WTC11 (cell line): ENCODE measurements around the gene CHORDC1. TPM values are rescaled to one million over a fixed set of nuclear protein-coding genes. Genes with fewer than 3 reads are reported as not detected.

ENCODE experiments used
- ATAC-seq: fragments of 200-7000 bp; cut with Tn5 transposase; 2 replicates; pipeline ENCODE4 v1.10.0; 2021; ENCODE audit warnings: mild to moderate bottlenecking, moderate library complexity
- CTCF ChIA-PET: fragments of 300-600 bp; sonication (Branson Sonifier 250); formaldehyde crosslinking; loops from one replicate; lab custom pipeline; 2021; ENCODE audit warnings: antibody characterized with exemption; lab: Charles Lee
- POLR2A ChIA-PET: fragments of 350-600 bp; sonication (Branson Sonifier 250); formaldehyde crosslinking; loops from one replicate; lab custom pipeline; 2021; ENCODE audit warnings: antibody characterized with exemption; lab: Charles Lee
- DNase-seq: peaks from one replicate; pipeline ENCODE4 v3.0.0; 2021; ENCODE audit warnings: low spot score
- H3K27ac Mint-ChIP-seq: 2 replicates; pipeline ENCODE4 v1.8.0; 2021; ENCODE audit warnings: mixed read lengths
- H3K27me3 Mint-ChIP-seq: 2 replicates; pipeline ENCODE4 v1.8.0; 2021; ENCODE audit warnings: low read depth, mild to moderate bottlenecking, moderate library complexity, mixed read lengths
- H3K36me3 Mint-ChIP-seq: 2 replicates; pipeline ENCODE4 v1.8.0; 2021; ENCODE audit warnings: mixed read lengths
- H3K4me1 Mint-ChIP-seq: 2 replicates; pipeline ENCODE4 v1.8.0; 2022; ENCODE audit warnings: mixed read lengths
- H3K4me3 Mint-ChIP-seq: 2 replicates; pipeline ENCODE4 v1.8.0; 2021; ENCODE audit warnings: mild to moderate bottlenecking, moderate library complexity, mixed read lengths
- H3K9me3 Mint-ChIP-seq: 2 replicates; pipeline ENCODE4 v1.8.0; 2021; ENCODE audit warnings: mixed read lengths
- ATF6 ChIP-seq: sonication (generic); formaldehyde crosslinking; IDR thresholded peaks from 2 replicates; pipeline ENCODE4 v1.8.1; 2023; ENCODE audit warnings: mild to moderate bottlenecking, missing genetic modification reagents
- CTCF ChIP-seq: fragments of 200-600 bp; IDR thresholded peaks from 2 replicates; pipeline ENCODE4 v1.8.0; 2022; ENCODE audit warnings: antibody characterized with exemption
- FOXJ3 ChIP-seq: sonication (generic); formaldehyde crosslinking; IDR thresholded peaks from 2 replicates; pipeline ENCODE4 v1.9.0; 2021; ENCODE audit warnings: missing genetic modification reagents, mild to moderate bottlenecking, borderline replicate concordance
- IRF2 ChIP-seq: sonication (generic); formaldehyde crosslinking; IDR thresholded peaks from 2 replicates; pipeline ENCODE4 v1.8.0; 2022; ENCODE audit warnings: low read depth, missing genetic modification reagents, borderline replicate concordance
- JUN ChIP-seq: sonication (generic); formaldehyde crosslinking; IDR thresholded peaks from 2 replicates; pipeline ENCODE4 v1.8.0; 2023; ENCODE audit warnings: mild to moderate bottlenecking, missing genetic modification reagents
- MLX ChIP-seq: sonication (generic); formaldehyde crosslinking; IDR thresholded peaks from 2 replicates; pipeline ENCODE4 v1.8.1; 2023; ENCODE audit warnings: mild to moderate bottlenecking, missing genetic modification reagents, moderate library complexity
- MYBL2 ChIP-seq: sonication (generic); formaldehyde crosslinking; IDR thresholded peaks from 2 replicates; pipeline ENCODE4 v1.8.1; 2023; ENCODE audit warnings: mild to moderate bottlenecking, moderate library complexity, missing genetic modification reagents
- NR1H2 ChIP-seq: sonication (generic); formaldehyde crosslinking; IDR thresholded peaks from 2 replicates; pipeline ENCODE4 v1.9.0; 2021; ENCODE audit warnings: mild to moderate bottlenecking, moderate library complexity, missing genetic modification reagents
- RELA ChIP-seq: sonication (generic); formaldehyde crosslinking; IDR thresholded peaks from 2 replicates; pipeline ENCODE4 v1.8.1; 2022; ENCODE audit warnings: missing genetic modification reagents, mild to moderate bottlenecking, borderline replicate concordance
- TEAD1 ChIP-seq: sonication (generic); formaldehyde crosslinking; IDR thresholded peaks from 2 replicates; pipeline ENCODE4 v1.8.0; 2022; ENCODE audit warnings: mild to moderate bottlenecking, missing genetic modification reagents
- USF1 ChIP-seq: sonication (generic); formaldehyde crosslinking; IDR thresholded peaks from 2 replicates; pipeline ENCODE4 v1.8.0; 2022; ENCODE audit warnings: mild to moderate bottlenecking, missing genetic modification reagents
- ZBTB43 ChIP-seq: sonication (generic); formaldehyde crosslinking; IDR thresholded peaks from 2 replicates; pipeline ENCODE4 v1.8.1; 2023; ENCODE audit warnings: mild to moderate bottlenecking, missing genetic modification reagents
- ZMAT4 ChIP-seq: fragments of 250-450 bp; sonication (Bioruptor Pico); IDR thresholded peaks from 2 replicates; pipeline ENCODE4 v1.9.0; 2021; ENCODE audit warnings: mild to moderate bottlenecking
- ZNF396 ChIP-seq: fragments of 250-450 bp; sonication (Bioruptor Pico); IDR thresholded peaks from 2 replicates; pipeline ENCODE4 v1.8.0; 2021; ENCODE audit warnings: mild to moderate bottlenecking, moderate library complexity, borderline replicate concordance
- ZNF532 ChIP-seq: fragments of 250-450 bp; sonication (Bioruptor Pico); IDR thresholded peaks from 2 replicates; pipeline ENCODE4 v1.9.0; 2021; ENCODE audit warnings: mild to moderate bottlenecking, borderline replicate concordance
- total RNA-seq: library from RNA; stranded (reverse); gene quantifications from 3 replicates; pipeline ENCODE4 v1.2.3, GENCODE V29; 2021

The CHORDC1 gene
- total RNA-seq, 1 experiment from 2014 or later, result 71.8 TPM

GRCh38 chr11:90229791-90230190 lies 6.9 kb upstream of the CHORDC1 start (continued):
- TF ChIP-seq JUN (CRISPR knock-in tag) (no peak), RELA (CRISPR knock-in tag) (no peak), USF1 (no peak), ATF6 (CRISPR knock-in tag) (no peak)

- Mint-ChIP-seq H3K36me3 (peaks cover 16% of the 10 kb centered on the region), H3K27me3 (no peaks in the 10 kb centered on the region), H3K4me1 (peaks cover 37% of the 10 kb centered on the region), H3K4me3 (no peak overlapping the region), H3K27ac (no peak overlapping the region), H3K9me3 (peaks cover 25% of the 10 kb centered on the region)
- CTCF ChIA-PET, result no interaction called here
- TF ChIP-seq ZMAT4 (CRISPR knock-in tag) (no peak), ATF6 (CRISPR knock-in tag) (no peak), NR1H2 (CRISPR knock-in tag) (no peak), ZNF396 (CRISPR knock-in tag) (no peak), FOXJ3 (CRISPR knock-in tag) (no peak), JUN (CRISPR knock-in tag) (no peak)
- ATAC-seq, result peak; percentile 72
- no peak for DNase-seq
- POLR2A ChIA-PET, result no interaction called here
These were observed 5.2 kb upstream of the CHORDC1 start for GRCh38 chr11:90228056-90228455.

- CTCF ChIA-PET, result no interaction called here
- H3K4me3 Mint-ChIP-seq, result peak overlapping the region; percentile 93
- peak overlapping the region; percentile 89 for H3K27ac Mint-ChIP-seq
- DNase-seq (no peak), ATAC-seq (peak; percentile 55)
- peaks cover 20% of the 10 kb centered on the region for H3K36me3 Mint-ChIP-seq
- no peaks in the 10 kb centered on the region for H3K27me3 Mint-ChIP-seq
- TF ChIP-seq TEAD1 (CRISPR knock-in tag) (0 out of 2 replicates have a peak, but pooled peaks have one; percentile 15), MYBL2 (CRISPR knock-in tag) (peak; percentile 60; the same call in 1 of the 2 replicates), ZBTB43 (CRISPR knock-in tag) (no peak)
- POLR2A ChIA-PET, result interaction anchor here (0.5 to 1.2 kb wide), 2 partner anchors 17 to 841 kb away, joined by 3 read pairs; no protein-coding TSS in a partner anchor
- H3K4me1 Mint-ChIP-seq, result peaks cover 57% of the 10 kb centered on the region
- H3K9me3 Mint-ChIP-seq, result peaks cover 15% of the 10 kb centered on the region
These were observed 368 bp upstream of the CHORDC1 start for GRCh38 chr11:90223248-90223585.

GRCh38 chr11:90221803-90222458 lies 918 bp downstream of the CHORDC1 start:
- Mint-ChIP-seq H3K4me1 (peaks cover 52% of the 10 kb centered on the region), H3K36me3 (peaks cover 20% of the 10 kb centered on the region), H3K27me3 (no peaks in the 10 kb centered on the region), H3K27ac (peak overlapping the region; percentile 91), H3K4me3 (peak overlapping the region; percentile 93), H3K9me3 (peaks cover 13% of the 10 kb centered on the region)
- ATAC-seq (no peak), DNase-seq (no peak)
- CTCF ChIA-PET, result no interaction called here
- POLR2A ChIA-PET, result interaction anchor here (0.5 kb wide), 1 partner anchor 255 kb away, joined by 3 read pairs; no protein-coding TSS in a partner anchor
- TF ChIP-seq ZNF532 (CRISPR knock-in tag), result no peak
- TF ChIP-seq CTCF, result no peak
- no peak for TF ChIP-seq MLX
- TF ChIP-seq IRF2 (CRISPR knock-in tag), result no peak
